ENCODE results near the gene DDX10.

Gene DDX10

GRCh38 chr11:108835624-108836023, 170.8 kb downstream of the DDX10 start:
- DNase-seq: no peak

- DNase-seq: no peak
These were observed 171.7 kb downstream of the DDX10 start for GRCh38 chr11:108836541-108836940.

GRCh38 chr11:108838102-108838791, 173.4 kb downstream of the DDX10 start:
- no peak for DNase-seq

DNA sequence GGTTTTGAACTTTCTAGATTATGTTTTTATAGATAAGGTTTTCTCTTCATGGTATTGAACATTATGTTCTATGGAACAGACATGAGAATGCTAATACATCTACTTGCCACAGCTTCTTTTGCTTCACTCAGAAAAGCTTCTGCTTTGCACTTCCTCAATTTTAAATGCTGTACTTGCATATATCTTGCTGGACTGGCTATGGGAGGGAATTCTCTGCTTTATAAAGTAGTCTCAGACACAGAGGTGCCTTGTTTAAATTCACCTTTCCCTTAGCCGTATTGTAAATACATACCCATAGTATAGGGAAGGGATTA, 173.9 kb downstream of the DDX10 start:
- DNase-seq: no peak

DNA sequence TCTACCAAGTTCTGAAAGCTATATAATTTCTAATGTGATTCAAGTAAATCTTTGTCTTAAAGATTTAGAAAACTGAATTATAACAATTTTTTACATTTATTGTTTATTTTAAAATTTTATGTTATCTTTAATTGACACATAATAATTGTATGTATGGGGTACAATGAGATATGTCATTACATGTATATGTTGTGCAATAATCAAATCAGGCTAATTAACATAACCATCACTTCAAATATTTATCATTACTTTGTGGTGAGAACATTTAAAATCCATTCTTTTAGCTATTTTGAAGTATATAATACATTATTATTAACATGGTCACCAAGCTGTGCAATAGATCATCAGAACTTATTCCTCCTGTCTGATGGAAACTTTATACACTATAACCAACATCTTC, 181.1 kb downstream of the DDX10 start:
- DNase-seq: no peak

GRCh38 chr11:108847298-108847990, 182.6 kb downstream of the DDX10 start:
- no peak for DNase-seq

DNA sequence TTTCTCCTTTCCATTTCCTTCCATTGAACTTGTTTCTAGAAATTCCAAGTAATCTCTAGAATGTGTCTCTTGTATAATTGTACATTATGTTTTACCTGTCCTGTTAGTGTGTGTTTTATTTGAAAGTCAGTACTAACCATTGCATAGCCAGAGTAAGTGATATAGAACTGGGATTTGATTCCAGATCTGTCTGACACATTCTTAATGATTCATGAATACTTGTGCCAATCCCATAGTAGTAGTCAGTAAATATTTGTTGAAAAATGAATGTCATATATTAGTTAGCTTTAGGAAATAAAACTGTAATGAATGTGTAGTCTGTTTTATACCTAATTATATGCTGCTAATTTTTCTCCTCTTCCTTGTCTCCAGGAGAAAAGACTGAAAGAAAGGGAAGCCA, 186.9 kb downstream of the DDX10 start:
- no peak for DNase-seq

- no peak for DNase-seq
These were observed 187.8 kb downstream of the DDX10 start for GRCh38 chr11:108852701-108853100.

DNA sequence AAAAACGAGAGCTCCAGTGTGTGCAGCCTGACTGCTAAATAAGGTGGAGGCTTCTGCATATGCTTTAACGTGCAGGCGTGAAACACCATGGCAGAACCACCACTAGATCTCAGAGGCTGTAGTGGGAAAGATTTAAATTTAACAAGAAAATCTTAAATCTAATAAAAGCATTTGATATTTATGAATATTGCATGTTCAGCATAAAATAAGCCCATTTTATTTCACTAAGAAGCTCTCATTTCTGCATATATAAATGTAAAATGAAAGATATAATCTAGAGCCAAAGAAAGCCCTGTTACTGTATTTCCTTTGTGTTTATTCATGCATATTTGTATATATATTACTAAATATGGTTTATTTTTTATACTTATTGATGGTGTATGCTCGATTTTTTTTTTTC, 188.3 kb downstream of the DDX10 start:
- DNase-seq: no peak

DNA sequence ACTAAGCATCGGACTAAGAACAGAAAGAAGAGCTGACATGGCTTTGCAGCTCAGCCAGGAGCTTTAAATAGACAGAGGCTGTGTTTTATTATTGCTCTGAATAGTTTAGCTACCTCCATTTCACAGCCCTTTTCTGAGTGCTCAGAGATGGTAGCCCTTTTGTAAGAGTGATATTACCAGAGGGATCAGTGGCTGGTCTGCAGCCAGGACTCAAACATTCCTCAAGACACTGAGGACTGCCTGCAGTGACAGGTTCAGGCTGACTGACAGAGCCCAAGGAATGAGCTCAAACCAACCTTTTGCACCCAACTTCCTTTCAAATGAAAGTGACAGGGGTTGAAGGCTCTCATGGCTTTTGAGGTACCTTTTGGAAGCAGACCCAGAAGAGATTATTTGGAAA, 189.0 kb downstream of the DDX10 start:
- DNase-seq: peak; percentile 66

DNA sequence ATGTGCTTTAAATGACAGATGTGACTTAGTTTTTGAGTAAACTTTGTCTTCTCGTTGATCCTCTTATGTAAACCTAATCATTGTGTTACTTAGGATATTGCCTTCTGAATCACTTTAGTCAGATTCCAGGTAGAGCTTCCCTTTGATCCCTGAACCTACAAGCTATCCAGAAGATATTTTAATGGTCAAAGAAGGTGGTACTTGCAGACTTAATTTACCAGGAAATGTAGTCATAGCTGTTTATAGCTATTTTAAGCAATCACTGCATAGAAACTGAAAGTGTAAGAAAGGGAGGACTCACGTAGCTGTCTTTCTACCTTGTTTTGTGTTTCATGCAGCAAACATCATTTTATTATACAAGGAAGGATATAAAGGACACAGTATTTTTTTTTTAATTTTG, 189.5 kb downstream of the DDX10 start:
- DNase-seq: no peak

DNA sequence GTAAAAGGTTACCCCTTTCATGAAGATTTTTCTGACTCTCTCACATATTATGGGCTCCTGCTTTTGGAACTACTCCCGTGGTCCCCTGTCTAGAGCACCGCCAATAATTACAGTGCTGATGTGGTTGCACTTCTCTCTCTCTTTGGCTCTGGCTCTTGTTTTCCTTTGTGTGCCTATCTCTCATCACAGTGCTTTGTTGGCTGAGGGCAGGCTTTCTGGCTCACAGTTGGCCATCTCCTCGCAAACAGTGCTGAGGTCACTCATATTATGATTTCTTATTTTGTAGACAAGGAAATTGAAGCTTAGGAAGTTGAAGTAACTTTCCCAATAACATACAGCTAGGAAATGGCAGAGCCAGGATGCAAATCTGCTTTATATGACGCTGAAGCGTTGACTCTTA, 192.5 kb downstream of the DDX10 start:
- no peak for DNase-seq

DNA sequence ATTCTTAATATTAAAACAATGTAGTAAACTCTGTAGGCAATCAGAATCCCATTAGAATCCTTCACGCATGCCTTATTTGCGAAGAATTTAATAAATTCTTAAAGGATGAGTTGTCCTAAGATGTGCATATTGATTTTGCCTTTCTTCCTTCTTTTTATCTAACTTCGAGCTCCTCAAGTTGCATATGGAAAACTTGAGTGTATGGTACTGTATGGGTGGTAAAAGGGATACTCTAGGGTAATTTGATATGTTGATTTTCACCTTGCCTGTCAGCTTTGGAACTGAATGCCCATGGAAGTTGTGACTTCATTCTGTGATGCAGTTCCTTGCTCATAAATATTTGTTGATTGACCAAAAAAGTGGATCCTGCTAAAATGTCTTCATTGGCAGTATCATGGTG, 193.8 kb downstream of the DDX10 start:
- no peak for DNase-seq

- no peak for DNase-seq
These were observed 194.6 kb downstream of the DDX10 start for GRCh38 chr11:108859510-108859909.

- no peak for DNase-seq
These were observed 198.7 kb downstream of the DDX10 start for GRCh38 chr11:108863528-108863927.

GRCh38 chr11:108865406-108865805, 200.5 kb downstream of the DDX10 start:
- no peak for DNase-seq

GRCh38 chr11:108866781-108867180, 201.9 kb downstream of the DDX10 start:
- DNase-seq: no peak

DNA sequence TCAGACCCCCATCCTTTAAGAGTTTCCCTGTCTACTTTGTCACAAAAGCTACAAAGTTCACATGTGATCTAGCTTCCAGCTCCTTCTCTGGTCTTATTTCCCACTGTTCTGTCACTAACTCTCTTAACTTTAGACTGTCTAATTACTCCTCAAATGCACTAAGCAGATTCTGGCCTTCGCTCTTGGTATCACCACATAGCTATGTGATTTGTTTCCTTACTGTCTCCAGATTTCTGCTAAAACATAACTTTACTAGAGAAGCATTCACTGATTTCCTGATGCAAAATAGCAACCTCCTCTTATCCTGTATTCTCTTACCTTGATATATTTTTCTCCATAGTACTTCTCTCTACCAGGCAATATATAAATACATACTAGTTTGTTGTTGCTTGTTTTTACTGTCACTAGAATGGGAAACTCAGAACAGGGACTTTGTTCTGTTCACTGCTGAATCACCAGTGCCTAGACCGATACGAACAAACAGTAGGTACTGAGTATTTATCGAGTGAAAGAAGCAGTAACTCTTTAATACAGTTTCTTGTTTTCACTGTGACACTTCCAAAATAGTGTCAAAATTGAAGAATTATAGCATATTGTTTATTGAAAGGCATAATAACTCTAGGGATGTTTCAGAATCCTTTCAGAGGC, 205.6 kb downstream of the DDX10 start:
- peak; percentile 63 for DNase-seq

GRCh38 chr11:108871152-108871551, 206.3 kb downstream of the DDX10 start:
- DNase-seq: no peak

DNA sequence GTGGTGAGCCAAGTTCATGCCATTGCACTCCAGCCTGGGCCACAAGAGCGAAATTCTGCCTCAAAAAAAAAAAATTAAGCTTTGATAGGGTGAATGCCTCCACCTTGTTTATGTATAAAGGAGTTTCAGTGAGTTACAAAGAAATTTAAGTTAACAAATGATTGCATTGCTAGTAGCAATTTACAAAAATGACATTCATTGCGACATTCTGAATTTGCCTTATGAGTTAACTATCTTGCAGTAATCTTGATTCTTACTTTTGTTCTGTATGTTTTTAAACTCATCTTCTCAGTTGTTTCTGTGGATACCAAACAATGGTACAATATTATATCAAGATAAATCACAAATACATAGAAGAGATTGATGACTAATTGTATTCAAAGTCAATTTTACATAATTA, 207.0 kb downstream of the DDX10 start:
- no peak for DNase-seq

DNA sequence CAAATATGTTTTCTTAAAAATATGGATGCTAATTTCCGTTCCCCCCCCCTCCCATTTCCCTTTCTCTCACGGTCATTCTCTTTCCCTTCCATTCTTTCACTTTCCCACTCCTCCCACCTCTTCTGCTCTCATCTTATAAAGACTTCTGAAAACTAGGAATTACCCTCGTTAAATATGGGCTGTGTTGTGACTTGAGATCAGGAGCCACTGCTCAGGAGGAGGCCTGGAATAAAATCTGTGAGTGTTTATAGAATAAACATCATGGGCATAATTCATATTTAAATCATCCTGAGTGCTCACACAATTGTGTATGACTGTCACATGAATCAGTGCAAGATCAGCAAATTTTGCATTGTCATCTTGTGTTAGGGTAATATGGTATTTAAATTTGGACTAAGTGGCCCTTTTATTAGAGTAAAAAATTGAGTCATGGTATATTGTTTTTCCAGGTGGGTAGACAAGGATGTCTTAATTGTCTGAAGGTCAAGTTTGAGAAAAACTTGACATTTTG, 208.0 kb downstream of the DDX10 start:
- DNase-seq: no peak

DNA sequence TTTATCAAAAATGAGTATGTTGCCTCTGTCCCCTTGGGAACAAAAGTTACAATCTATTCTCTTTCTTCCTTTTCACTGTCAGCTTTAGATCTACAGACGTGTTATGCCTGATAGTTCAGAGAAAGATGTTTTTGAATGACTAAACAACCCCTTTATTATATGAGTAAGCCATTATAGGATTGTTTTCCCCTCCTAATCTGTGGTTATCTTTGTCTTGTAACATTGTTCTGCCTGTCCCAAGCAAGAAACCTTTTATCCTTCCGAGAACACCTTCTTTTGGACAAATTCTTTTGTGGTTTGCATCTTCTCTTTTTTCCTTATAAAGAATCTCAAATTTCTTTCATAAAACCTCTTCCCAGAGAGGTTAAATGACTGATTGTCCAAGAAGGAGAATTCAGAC, 208.4 kb downstream of the DDX10 start:
- DNase-seq: no peak

DNA sequence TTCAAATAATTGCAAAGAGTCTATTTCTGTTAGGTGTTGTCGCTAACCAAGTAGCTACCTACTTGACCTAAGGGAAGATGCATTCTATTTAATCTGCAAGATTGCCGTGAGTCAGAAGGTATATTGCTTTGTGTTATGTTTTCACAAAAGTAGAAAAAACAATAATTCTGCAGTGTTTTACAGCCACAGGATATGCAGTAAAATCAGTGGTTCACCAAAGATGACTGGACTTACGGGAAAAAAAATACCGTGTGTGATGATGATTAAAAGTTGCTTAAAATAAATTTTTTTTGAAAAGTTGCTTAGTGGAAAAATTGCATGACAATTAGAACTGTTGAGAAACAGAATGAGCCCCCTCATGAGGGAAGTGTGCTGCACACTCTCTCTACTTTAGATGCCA, 209.1 kb downstream of the DDX10 start:
- no peak for DNase-seq

GRCh38 chr11:108875134-108875533, 210.3 kb downstream of the DDX10 start:
- DNase-seq: no peak

All from islet precursor cell (in vitro differentiated cells).